Bronchial epithelial cell (primary cell): ENCODE results near the gene NDRG2. TPM values are rescaled to one million over a fixed set of nuclear protein-coding genes. Genes with fewer than 3 reads are reported as not detected.

Experiments used
- DNase-seq: peaks from one replicate; pipeline ENCODE4 v3.0.0-alpha.2; 2010; ENCODE audit warnings: low read depth
- FAIRE-seq: peaks from 2 replicates; lab custom pipeline; 2011; peaks lifted over from hg19 to GRCh38; lab: Jason Lieb, UNC
- H3K27me3 ChIP-seq: 2 replicates; pipeline ENCODE4 v1.5.1; 2011; ENCODE audit warnings: low read length; ENCODE audit not compliant: control insufficient read depth, insufficient read depth
- H3K36me3 ChIP-seq: 2 replicates; pipeline ENCODE4 v1.5.1; 2011; ENCODE audit warnings: low read length; ENCODE audit not compliant: control insufficient read depth, insufficient read depth
- H3K4me3 ChIP-seq: 2 replicates; pipeline ENCODE4 v1.5.1; 2011; ENCODE audit warnings: mild to moderate bottlenecking, low read depth, low read length, control low read depth
- total RNA-seq: library from RNA; depleted of rRNA; stranded (reverse); fragments of >200 nt; gene quantifications from 2 replicates; pipeline ENCODE4 v1.2.1, GENCODE V29; 2014
- TF ChIP-seq, protein P1 (sequence below): IDR thresholded peaks from 2 replicates; pipeline ENCODE4 v1.5.1; 2011; ENCODE audit warnings: mild to moderate bottlenecking, moderate library complexity, low read length, control low read depth, inconsistent platforms; ENCODE audit not compliant: insufficient read depth, severe bottlenecking

The NDRG2 gene
- total RNA-seq, 1 donor from 2014 or later = 9.2 TPM

DNA sequence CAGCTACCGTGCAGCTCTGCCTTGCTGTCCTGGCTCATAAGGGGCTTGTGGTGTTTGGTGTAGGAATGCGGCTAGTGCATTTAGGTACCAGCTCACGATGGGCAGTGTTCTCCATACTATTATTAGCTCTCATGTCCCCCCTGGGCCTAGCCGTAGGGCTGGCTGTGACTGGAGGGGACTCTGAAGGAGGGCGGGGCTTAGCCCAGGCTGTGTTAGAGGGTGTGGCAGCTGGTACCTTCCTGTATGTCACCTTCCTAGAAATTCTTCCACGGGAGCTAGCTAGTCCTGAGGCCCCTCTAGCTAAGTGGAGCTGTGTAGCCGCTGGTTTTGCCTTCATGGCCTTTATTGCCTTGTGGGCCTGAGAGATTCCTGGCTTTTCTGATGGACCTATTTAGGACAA is 23.6 kb downstream of the NDRG2 start:
- Histone ChIP-seq H3K4me3 (no peak overlapping the region), H3K36me3 (peaks cover 2% of the 10 kb centered on the region), H3K27me3 (no peaks in the 10 kb centered on the region)
- FAIRE-seq = no peak
- TF ChIP-seq, protein P1, sequence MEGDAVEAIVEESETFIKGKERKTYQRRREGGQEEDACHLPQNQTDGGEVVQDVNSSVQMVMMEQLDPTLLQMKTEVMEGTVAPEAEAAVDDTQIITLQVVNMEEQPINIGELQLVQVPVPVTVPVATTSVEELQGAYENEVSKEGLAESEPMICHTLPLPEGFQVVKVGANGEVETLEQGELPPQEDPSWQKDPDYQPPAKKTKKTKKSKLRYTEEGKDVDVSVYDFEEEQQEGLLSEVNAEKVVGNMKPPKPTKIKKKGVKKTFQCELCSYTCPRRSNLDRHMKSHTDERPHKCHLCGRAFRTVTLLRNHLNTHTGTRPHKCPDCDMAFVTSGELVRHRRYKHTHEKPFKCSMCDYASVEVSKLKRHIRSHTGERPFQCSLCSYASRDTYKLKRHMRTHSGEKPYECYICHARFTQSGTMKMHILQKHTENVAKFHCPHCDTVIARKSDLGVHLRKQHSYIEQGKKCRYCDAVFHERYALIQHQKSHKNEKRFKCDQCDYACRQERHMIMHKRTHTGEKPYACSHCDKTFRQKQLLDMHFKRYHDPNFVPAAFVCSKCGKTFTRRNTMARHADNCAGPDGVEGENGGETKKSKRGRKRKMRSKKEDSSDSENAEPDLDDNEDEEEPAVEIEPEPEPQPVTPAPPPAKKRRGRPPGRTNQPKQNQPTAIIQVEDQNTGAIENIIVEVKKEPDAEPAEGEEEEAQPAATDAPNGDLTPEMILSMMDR = no peak
- DNase-seq = no peak

DNA sequence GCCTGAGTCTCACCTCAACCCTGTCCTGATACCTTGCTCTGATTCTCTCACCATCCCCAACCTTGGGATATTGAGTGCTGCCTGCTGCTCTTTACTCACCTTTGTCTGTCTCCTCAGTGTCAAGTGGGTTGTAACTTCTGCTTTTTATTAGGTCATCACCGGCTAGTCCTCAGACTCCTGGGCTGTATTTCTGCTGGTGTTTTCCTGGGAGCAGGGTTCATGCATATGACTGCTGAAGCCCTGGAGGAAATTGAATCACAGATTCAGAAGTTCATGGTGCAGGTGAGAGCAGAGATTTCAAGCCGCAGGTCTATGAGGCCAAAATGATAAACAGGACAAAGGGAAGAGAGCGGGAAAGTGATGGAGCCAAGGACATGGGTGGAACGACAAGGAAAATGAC is 25.3 kb downstream of the NDRG2 start:
- Histone ChIP-seq H3K27me3 (no peaks in the 10 kb centered on the region), H3K36me3 (peaks cover 12% of the 10 kb centered on the region), H3K4me3 (no peak overlapping the region)
- TF ChIP-seq, protein P1 = no peak
- DNase-seq (no peak), FAIRE-seq (no peak)

DNA sequence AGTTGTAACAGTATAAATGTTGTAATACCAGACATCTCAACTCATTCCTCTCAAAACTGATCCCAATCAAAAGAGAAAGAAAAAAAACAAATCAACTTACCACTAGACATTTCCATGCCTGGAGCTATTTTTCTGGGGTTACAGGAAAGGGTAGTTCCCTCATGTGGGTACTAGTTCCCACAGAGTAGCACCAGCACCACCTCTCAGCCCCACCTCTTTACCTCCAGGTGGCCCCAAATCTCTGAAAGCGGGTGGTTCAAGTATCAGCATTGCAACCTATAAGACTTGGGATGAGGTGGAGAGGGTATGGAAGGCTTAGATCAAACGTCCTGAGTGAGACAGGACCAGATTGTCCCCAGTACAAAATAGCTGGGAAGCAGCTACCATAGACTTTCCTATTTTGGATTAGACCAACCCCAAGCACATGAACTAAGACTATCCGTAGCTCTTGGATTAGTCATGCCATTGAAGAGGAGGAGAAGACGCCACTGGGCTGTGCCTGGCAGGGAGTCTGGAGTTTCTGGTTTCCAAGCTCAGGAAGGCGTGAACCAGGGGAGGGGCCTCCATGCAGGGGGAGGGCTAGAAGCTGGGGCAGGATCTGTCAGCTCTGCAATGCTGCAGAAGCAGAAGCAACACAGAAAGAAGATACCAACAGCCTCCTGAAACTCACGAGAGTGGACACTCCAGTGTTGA is 26.0 kb downstream of the NDRG2 start, which contains the start of gene SLC39A2:
Gene SLC39A2, plus strand, starts transcription at position 620 of the 693 bp plus-strand sequence. CDS start 154 bp downstream, outside the sequence.
- peak; percentile 89 for DNase-seq
- peak; percentile 43 for FAIRE-seq
- TF ChIP-seq, protein P1 = no peak
- Histone ChIP-seq H3K36me3 (peaks cover 18% of the 10 kb centered on the region), H3K4me3 (no peak within 1 kb of the TSS), H3K27me3 (no peaks in the 10 kb centered on the region)

DNA sequence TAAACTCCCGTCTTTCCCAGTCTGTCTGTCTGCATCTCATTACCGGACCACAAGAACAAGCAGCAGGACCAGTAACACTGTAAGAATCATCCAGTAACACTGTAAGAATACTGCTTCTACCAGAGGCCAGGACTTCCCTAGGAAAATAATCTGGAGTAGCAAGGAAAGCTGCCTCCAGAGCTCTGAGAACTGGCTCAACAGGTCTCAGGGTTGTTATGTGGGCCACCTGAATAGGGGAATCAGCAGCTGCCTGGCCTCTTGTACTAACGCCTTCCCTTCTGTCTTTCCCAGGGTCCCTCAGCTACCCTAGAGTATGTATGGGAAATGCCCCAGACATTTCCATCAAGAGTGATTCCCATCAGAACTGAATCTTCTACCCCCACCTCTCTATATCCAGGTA is 26.7 kb downstream of the NDRG2 start:
- DNase-seq (no peak), FAIRE-seq (no peak)
- TF ChIP-seq, protein P1 = no peak
- no peaks in the 10 kb centered on the region for H3K27me3 ChIP-seq
- peaks cover 18% of the 10 kb centered on the region for H3K36me3 ChIP-seq
- no peak overlapping the region for H3K4me3 ChIP-seq

DNA sequence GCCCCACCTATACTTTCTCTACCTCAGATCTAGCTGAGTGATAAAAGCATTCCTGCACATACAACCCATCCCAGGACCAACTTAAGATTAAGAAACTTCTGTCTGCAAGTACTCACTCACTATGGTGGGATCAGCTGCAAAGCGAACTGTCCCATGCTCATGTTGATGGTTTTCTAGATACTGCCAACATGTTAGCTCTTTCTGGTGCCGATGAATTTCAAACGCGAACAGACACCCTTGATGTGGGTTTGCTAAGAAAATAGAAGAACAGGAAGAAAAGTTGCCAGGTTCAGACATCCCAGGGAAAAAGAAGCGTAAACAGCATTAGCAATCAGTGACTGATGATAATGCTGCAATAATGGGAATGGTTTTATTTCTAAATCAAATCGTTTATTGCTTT is 27.3 kb downstream of the NDRG2 start:
- no peak for DNase-seq
- no peak overlapping the region for H3K4me3 ChIP-seq
- no peaks in the 10 kb centered on the region for H3K27me3 ChIP-seq
- FAIRE-seq = no peak
- TF ChIP-seq, protein P1 = no peak
- H3K36me3 ChIP-seq = peaks cover 21% of the 10 kb centered on the region
